ENCODE results near the gene STARD13.
"Not testable (repeated sequence)": the region's sequence is repeated elsewhere in the genome, so short reads cannot be mapped to it uniquely, and the experiment has no call there.

Gene STARD13

DNA sequence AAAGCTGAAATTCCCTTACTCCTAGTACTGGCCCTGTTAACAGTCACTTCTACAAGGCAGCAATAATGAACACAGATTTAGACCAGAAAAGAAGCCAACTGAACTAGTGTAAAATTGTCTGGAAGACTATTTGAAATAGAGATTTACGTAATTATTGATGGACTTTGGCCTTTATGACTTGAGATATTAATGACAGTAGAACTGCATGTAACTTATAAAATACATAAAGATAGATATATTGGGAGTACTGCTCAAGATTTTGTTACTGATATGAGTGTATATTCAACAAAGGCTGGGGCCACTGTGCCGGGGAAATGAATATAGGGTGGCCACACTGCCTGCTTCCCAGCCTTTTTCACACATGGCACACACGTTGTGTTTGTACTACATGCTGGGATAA is 88.8 kb downstream of the STARD13 start:
- no peak for DNase-seq (ENCODE audit: low read depth, low spot score)

DNA sequence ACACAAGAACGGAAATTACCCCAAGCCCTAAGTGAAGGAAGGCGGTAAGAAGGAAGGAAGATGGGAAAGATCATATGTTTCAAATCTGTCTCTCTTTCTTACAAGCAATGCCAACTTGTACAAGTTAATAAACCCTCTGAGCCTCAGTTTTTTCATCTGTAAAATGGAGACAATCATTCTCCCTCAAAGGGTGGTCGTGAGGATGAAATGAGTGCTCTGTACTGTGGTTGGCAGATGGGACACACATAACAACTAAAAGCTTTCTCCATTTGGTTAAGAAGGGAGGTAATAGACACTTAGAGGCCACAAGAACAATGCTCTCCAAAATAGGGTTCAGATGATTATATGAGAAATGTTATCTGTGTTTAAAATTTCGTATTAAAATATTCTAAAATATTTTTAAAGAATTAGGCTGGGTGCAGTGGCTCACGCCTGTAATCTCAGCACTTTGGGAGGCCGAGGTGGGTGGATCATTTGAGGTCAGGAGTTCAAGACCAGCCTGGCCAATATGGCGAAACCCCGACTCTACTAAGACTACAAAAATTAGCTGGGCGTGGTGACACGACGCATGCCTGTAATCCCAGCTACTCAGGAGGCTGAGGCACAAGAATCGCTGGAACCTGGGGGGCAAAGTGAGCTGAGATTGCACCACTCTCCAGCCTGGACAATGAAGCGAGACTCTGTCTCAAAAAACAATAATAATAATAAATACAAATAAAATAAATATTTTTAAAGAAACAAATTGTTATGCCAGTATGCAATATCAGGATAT is 89.7 kb downstream of the STARD13 start:
- no peak for DNase-seq (ENCODE audit: low read depth, low spot score)

- no peak for DNase-seq (ENCODE audit: low read depth, low spot score)
Observed at GRCh38 chr13:33194820-33195692, 90.5 kb downstream of the STARD13 start.

DNA sequence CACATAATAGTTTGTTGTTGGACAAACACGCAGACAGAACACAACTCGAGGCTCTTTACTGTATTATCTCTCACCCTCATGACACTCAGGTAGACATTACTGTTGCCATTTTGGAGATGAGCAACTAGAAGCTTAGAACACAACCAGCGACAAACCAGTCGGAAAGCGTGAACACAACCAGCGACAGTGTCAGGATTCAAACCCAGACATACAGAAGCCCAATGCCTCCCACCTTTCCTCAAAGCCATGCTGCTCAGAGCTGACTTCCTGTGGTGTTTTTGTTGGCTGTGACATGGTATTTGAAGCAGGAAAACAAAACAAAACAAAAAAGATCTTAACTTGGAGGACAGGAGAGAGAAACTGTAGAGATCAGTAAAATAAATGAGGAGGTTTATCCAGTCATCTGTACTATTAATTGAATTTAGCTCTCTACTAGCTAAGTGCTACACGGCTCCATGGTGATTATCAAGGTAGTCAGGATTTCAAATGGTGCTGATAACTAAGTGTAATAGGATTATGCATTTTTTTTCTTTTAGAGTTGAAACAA is 92.1 kb downstream of the STARD13 start:
- DNase-seq (ENCODE audit: low read depth, low spot score) = no peak

DNA sequence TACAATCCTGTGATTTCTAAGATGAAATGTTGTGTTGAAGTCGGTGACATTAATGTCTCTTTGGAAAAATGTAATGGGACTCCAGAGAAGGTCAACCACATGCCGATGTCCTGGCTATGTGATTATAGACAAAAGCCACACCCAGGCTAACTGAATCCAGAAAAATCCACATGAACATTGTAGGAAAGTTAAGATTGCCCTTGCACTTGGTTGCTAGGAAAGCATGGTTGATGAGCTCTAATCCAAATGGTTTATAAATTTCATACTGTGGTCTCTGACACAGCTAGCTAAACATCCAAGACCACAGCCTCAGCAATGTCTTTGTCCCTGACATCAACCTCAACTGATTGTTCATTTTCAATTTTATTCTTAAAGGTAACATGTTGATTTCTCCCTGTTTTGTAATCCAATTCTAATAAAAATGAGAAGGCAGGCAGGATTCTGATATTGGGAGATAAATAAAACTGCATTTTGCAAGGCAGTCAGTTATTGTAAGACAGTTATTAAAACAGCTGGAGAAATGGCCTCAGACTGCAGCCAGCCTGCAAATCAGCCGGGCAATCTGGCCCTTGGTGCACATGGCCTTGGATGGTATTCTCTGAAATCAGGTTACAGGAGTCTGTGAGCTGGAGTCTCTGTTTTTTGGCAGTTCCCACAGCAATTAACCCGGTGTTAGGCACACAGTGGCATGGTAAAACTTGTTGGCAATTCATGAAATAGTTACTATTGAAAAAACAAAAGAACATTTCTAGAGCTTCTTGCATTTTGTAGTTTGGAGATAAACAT is 93.9 kb downstream of the STARD13 start:
- DNase-seq (ENCODE audit: low read depth, low spot score) = no peak

GRCh38 chr13:33189470-33189869 is 96.1 kb downstream of the STARD13 start:
- DNase-seq (ENCODE audit: low read depth, low spot score) = no peak

- DNase-seq (ENCODE audit: low read depth, low spot score) = no peak
Observed at GRCh38 chr13:33188093-33188882, 97.3 kb downstream of the STARD13 start.

- DNase-seq (ENCODE audit: low read depth, low spot score) = no peak
Observed at GRCh38 chr13:33186861-33187291, 98.7 kb downstream of the STARD13 start.

GRCh38 chr13:33185853-33186252 is 99.7 kb downstream of the STARD13 start:
- no peak for DNase-seq (ENCODE audit: low read depth, low spot score)

- DNase-seq (ENCODE audit: low read depth, low spot score) = no peak
Observed at GRCh38 chr13:33184530-33184929, 101.0 kb downstream of the STARD13 start.

GRCh38 chr13:33184112-33184490 is 101.5 kb downstream of the STARD13 start:
- no peak for DNase-seq (ENCODE audit: low read depth, low spot score)

GRCh38 chr13:33183431-33184111 is 102.0 kb downstream of the STARD13 start:
- DNase-seq (ENCODE audit: low read depth, low spot score) = no peak

DNA sequence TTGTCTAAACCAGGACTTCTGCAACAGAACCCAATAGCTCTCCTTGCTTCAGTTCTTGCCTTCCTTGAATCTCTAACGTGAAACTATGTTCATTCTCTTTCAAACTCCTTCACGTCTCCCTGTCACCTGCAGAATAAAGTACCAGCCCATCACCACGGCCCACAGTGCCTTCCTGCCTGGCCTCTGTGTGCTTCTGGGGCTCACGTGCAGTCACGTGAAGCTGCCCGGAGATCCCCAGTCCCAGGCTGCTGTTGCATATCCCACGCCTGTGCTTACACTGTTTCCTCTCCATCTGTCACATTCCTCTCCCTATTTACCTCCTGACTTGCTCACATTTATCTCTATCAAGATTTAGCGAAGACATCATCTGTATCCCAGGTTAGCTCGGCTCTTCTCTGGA is 102.8 kb downstream of the STARD13 start:
- no peak for DNase-seq (ENCODE audit: low read depth, low spot score)

- DNase-seq (ENCODE audit: low read depth, low spot score) = no peak
Observed at GRCh38 chr13:33181264-33181663, 104.3 kb downstream of the STARD13 start.

GRCh38 chr13:33180122-33180804 is 105.3 kb downstream of the STARD13 start:
- no peak for DNase-seq (ENCODE audit: low read depth, low spot score)

GRCh38 chr13:33179463-33179862 is 106.1 kb downstream of the STARD13 start:
- no peak for DNase-seq (ENCODE audit: low read depth, low spot score)

DNA sequence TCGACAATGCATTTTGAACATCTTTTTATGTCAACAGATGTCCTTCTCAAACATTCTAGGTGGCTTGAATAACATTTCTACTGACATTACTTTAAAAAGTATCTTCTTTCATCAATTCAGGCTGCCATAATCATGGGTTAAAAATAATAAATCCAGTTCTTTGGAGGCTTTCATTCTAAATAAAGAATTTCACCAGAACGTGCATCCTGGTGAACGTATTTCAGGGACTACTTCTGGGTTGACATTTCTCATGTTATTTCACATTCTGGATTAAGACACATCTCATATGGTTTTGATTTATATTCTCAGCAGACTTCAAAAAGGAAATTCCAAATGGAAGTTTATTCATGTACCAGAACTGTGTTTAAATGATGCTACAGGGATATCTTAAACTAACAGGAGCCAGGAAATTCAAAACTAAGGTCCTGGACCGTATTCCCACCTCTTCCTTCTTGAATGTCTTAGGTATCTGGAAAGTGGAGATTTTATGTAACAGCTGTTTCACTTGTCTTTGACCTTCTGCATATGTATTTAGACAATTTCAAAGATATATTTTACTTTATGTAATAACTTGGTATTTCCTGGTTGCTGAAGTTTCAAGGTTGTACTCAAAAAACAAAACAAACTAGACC is 107.2 kb downstream of the STARD13 start:
- DNase-seq (ENCODE audit: low read depth, low spot score) = no peak

DNA sequence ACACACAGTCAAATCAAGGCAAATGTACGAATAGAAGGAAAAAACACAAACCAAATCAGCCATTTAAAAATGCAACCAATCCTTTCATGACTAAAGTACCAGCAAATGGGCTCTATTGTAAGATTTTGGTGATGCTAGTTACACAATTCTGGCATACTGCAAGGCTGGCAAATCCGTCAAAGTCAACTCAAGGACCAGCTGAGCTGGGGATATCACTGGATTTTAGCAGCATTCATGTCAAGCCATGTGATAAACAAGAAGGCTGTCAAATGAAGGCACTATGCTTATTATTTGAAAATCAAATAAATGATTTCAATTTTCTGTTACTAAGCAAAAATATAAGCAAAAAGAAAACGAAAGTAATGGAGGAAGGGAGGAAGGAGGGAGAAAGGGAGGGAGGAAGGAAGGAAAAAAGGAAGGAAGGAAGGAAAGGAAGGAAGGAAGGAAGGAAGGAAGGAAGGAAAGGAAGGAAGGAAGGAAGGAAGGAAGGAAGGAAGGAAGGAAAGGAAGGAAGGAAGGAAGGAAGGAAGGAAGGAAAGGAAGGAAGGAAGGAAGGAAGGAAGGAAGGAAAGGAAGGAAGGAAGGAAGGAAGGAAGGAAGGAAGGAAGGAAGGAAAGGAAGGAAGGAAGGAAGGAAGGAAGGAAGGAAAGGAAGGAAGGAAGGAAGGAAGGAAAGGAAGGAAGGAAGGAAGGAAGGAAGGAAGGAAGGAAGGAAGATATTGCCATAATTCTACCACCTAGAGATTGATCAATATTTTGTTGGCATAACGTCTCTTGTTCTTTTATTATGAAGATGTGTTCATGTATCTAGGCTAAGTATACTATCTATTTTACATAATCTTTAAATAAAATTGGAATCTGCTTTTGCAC is 108.0 kb downstream of the STARD13 start:
- not testable (repeated sequence) for DNase-seq (ENCODE audit: low read depth, low spot score)

Data from activated CD4-positive, CD25-positive, alpha-beta regulatory T cell treated with anti-CD3 and anti-CD28 coated beads, Interleukin-2, amount 50 U/mL, for 16 hours (primary cell).